Endometrial microvascular endothelial cells (primary cell): ENCODE data around the gene MACROD2. TPM values are rescaled to one million over a fixed set of nuclear protein-coding genes. Genes with fewer than 3 reads are reported as not detected.
"Not testable (repeated sequence)": the region's sequence is repeated elsewhere in the genome, so short reads cannot be mapped to it uniquely, and the experiment has no call there.

ENCODE experiments used
- in situ Hi-C: cut with HindIII; loops from 2 replicates; pipeline ENCODE4 v1.10.0; 2017; ENCODE audit warnings: low sequenced_read_pairs, low pct_unique_long_range_greater_than_20kb; ENCODE audit errors: inconsistent ontology term
- total RNA-seq: library from RNA; depleted of rRNA; stranded (reverse); fragments of >200 nt; gene quantifications from one replicate; pipeline ENCODE4 v1.2.3, GENCODE V29; 2015; ENCODE audit errors: inconsistent ontology term

MACROD2 gene
- total RNA-seq, 1 donor from 2014 or later = not detected

GRCh38 chr20:15346657-15347280 lies 1351.5 kb downstream of the MACROD2 start:
- in situ Hi-C loops = no loop called here

- in situ Hi-C loops = no loop called here
Measured at GRCh38 chr20:15359056-15359455, 1363.7 kb downstream of the MACROD2 start.

GRCh38 chr20:15362849-15363248 lies 1367.5 kb downstream of the MACROD2 start:
- in situ Hi-C loops = no loop called here

GRCh38 chr20:15364781-15365180 lies 1369.5 kb downstream of the MACROD2 start:
- in situ Hi-C loops = no loop called here

- in situ Hi-C loops = no loop called here
Measured at GRCh38 chr20:15370370-15370769, 1375.1 kb downstream of the MACROD2 start.

- in situ Hi-C loops = no loop called here
Measured at GRCh38 chr20:15374682-15375081, 1379.4 kb downstream of the MACROD2 start.

GRCh38 chr20:15375836-15376235 lies 1380.5 kb downstream of the MACROD2 start:
- in situ Hi-C loops = no loop called here

- in situ Hi-C loops = not testable (repeated sequence)
Measured at GRCh38 chr20:15377603-15378002, 1382.3 kb downstream of the MACROD2 start.

- in situ Hi-C loops = no loop called here
Measured at GRCh38 chr20:15378151-15378550, 1382.8 kb downstream of the MACROD2 start.

- in situ Hi-C loops = no loop called here
Measured at GRCh38 chr20:15379681-15380296, 1384.5 kb downstream of the MACROD2 start.

GRCh38 chr20:15380770-15381169 lies 1385.5 kb downstream of the MACROD2 start:
- in situ Hi-C loops = no loop called here

- in situ Hi-C loops = no loop called here
Measured at GRCh38 chr20:15387228-15387627, 1391.9 kb downstream of the MACROD2 start.

GRCh38 chr20:15395457-15395856 lies 1400.1 kb downstream of the MACROD2 start:
- in situ Hi-C loops = no loop called here

- in situ Hi-C loops = no loop called here
Measured at GRCh38 chr20:15396026-15396425, 1400.7 kb downstream of the MACROD2 start.

- in situ Hi-C loops = no loop called here
Measured at GRCh38 chr20:15396900-15397299, 1401.6 kb downstream of the MACROD2 start.

- in situ Hi-C loops = no loop called here
Measured at GRCh38 chr20:15399781-15400180, 1404.5 kb downstream of the MACROD2 start.

GRCh38 chr20:15406072-15406471 lies 1410.8 kb downstream of the MACROD2 start:
- in situ Hi-C loops = no loop called here

- in situ Hi-C loops = no loop called here
Measured at GRCh38 chr20:15411781-15412180, 1416.5 kb downstream of the MACROD2 start.

- in situ Hi-C loops = no loop called here
Measured at GRCh38 chr20:15415908-15416307, 1420.6 kb downstream of the MACROD2 start.

- in situ Hi-C loops = no loop called here
Measured at GRCh38 chr20:15419856-15420255, 1424.5 kb downstream of the MACROD2 start.

- in situ Hi-C loops = no loop called here
Measured at GRCh38 chr20:15422966-15423365, 1427.7 kb downstream of the MACROD2 start.
